GM23338 (cell line): ENCODE measurements around the gene GALNT14. TPM values are rescaled to one million over a fixed set of nuclear protein-coding genes. Genes with fewer than 3 reads are reported as not detected.

Source experiments
- ATAC-seq: fragments of 200-7000 bp; cut with Tn5 transposase; 3 replicates; pipeline ENCODE4 v1.9.1; 2020
- DNase-seq: peaks from one replicate; pipeline ENCODE4 v3.0.0-alpha.2; 2015; ENCODE audit warnings: low spot score
- H2AFZ ChIP-seq: fragments of 200-600 bp; sonication (generic); 2 replicates; pipeline ENCODE4 v1.8.0; 2016; ENCODE audit warnings: antibody characterized with exemption, mild to moderate bottlenecking, moderate library complexity
- H3F3A ChIP-seq: fragments of 200-600 bp; sonication (generic); replicated peaks from 2 replicates; pipeline ENCODE4 v1.8.0; 2017; ENCODE audit warnings: antibody characterized with exemption, mixed run types, low read depth
- H3K27ac ChIP-seq: fragments of 200-600 bp; sonication (generic); 2 replicates; pipeline ENCODE4 v1.6.1; 2016; ENCODE audit warnings: low read depth
- H3K27me3 ChIP-seq: fragments of 200-600 bp; sonication (generic); 2 replicates; pipeline ENCODE4 v1.8.0; 2016; ENCODE audit warnings: mild to moderate bottlenecking, mixed run types, moderate library complexity; ENCODE audit not compliant: insufficient read depth
- H3K36me3 ChIP-seq: fragments of 200-600 bp; sonication (generic); 2 replicates; pipeline ENCODE4 v1.8.0; 2016; ENCODE audit warnings: mild to moderate bottlenecking; ENCODE audit not compliant: insufficient read depth
- H3K4me1 ChIP-seq: fragments of 200-600 bp; sonication (generic); 2 replicates; pipeline ENCODE4 v1.8.0; 2016; ENCODE audit warnings: mild to moderate bottlenecking, moderate library complexity; ENCODE audit not compliant: insufficient read depth
- H3K4me2 ChIP-seq: fragments of 200-600 bp; sonication (generic); 2 replicates; pipeline ENCODE4 v1.7.1; 2017; ENCODE audit warnings: mixed run types
- H3K4me3 ChIP-seq: fragments of 200-600 bp; sonication (generic); 2 replicates; pipeline ENCODE4 v1.6.1; 2016; ENCODE audit warnings: mixed run types
- H3K79me2 ChIP-seq: fragments of 200-600 bp; sonication (generic); replicated peaks from 2 replicates; pipeline ENCODE4 v1.8.0; 2017; ENCODE audit warnings: mild to moderate bottlenecking; ENCODE audit not compliant: insufficient read depth
- H3K9me2 ChIP-seq: fragments of 200-600 bp; sonication (generic); 2 replicates; pipeline ENCODE4 v1.8.0; 2017; ENCODE audit not compliant: insufficient read depth
- H4K20me1 ChIP-seq: fragments of 200-600 bp; sonication (generic); replicated peaks from 2 replicates; pipeline ENCODE4 v1.8.0; 2017; ENCODE audit warnings: mild to moderate bottlenecking; ENCODE audit not compliant: insufficient read depth
- H3K27ac Mint-ChIP-seq: 2 replicates; pipeline ENCODE4 v1.8.0; 2020; ENCODE audit warnings: inconsistent platforms, mild to moderate bottlenecking, moderate library complexity, mixed read lengths
- H3K27me3 Mint-ChIP-seq: 3 replicates; pipeline ENCODE4 v1.8.0; 2022; ENCODE audit warnings: low read depth, mild to moderate bottlenecking, moderate library complexity, mixed read lengths, inconsistent platforms; ENCODE audit not compliant: insufficient read depth, poor library complexity
- H3K36me3 Mint-ChIP-seq: 3 replicates; pipeline ENCODE4 v1.8.0; 2021; ENCODE audit warnings: low read depth, mild to moderate bottlenecking, inconsistent platforms, moderate library complexity, mixed read lengths
- H3K4me1 Mint-ChIP-seq: 3 replicates; pipeline ENCODE4 v1.8.0; 2020; ENCODE audit warnings: mild to moderate bottlenecking, inconsistent platforms, mixed read lengths
- H3K4me3 Mint-ChIP-seq: 3 replicates; pipeline ENCODE4 v1.8.0; 2021; ENCODE audit warnings: moderate library complexity, mild to moderate bottlenecking, inconsistent platforms, mixed read lengths
- H3K9me3 Mint-ChIP-seq: 3 replicates; pipeline ENCODE4 v1.8.0; 2020; ENCODE audit warnings: moderate library complexity, mild to moderate bottlenecking, inconsistent platforms, mixed read lengths
- CREB1 ChIP-seq: fragments of 250-450 bp; sonication (Bioruptor Pico); IDR thresholded peaks from 2 replicates; pipeline ENCODE4 v1.5.0; 2020; ENCODE audit warnings: low read depth, mild to moderate bottlenecking, moderate library complexity
- EZH2 ChIP-seq: fragments of 200-600 bp; sonication (generic); IDR thresholded peaks from one replicate; pipeline ENCODE4 v1.8.0; 2017; ENCODE audit warnings: antibody characterized with exemption, mild to moderate bottlenecking, low read depth; ENCODE audit not compliant: unreplicated experiment
- EZH2phosphoT487 ChIP-seq: fragments of 200-600 bp; sonication (generic); IDR thresholded peaks from one replicate; pipeline ENCODE4 v1.8.1; 2018; ENCODE audit warnings: antibody characterized with exemption; ENCODE audit not compliant: unreplicated experiment
- JUNB ChIP-seq: IDR thresholded peaks from one replicate; pipeline ENCODE4 v1.6.1; 2016; ENCODE audit warnings: antibody characterized with exemption; ENCODE audit not compliant: unreplicated experiment
- NANOG ChIP-seq: IDR thresholded peaks from 2 replicates; pipeline ENCODE4 v1.6.1; 2016; ENCODE audit warnings: antibody characterized with exemption, borderline replicate concordance
- POLR2AphosphoS5 ChIP-seq: IDR thresholded peaks from 2 replicates; pipeline ENCODE4 v1.6.1; 2016; ENCODE audit warnings: antibody characterized with exemption, low read depth
- STAT1 ChIP-seq: IDR thresholded peaks from one replicate; pipeline ENCODE4 v1.6.1; 2016; ENCODE audit warnings: antibody characterized with exemption; ENCODE audit not compliant: unreplicated experiment
- ZNF114 ChIP-seq: fragments of 250-450 bp; sonication (Bioruptor Pico); IDR thresholded peaks from 2 replicates; pipeline ENCODE4 v1.5.0; 2020; ENCODE audit warnings: mild to moderate bottlenecking, moderate library complexity
- ZNF331 ChIP-seq: fragments of 250-450 bp; sonication (Bioruptor Pico); IDR thresholded peaks from 2 replicates; pipeline ENCODE4 v1.5.0; 2020; ENCODE audit warnings: low read depth, mild to moderate bottlenecking, moderate library complexity
- polyA plus RNA-seq: library from polyadenylated mRNA; unstranded; fragments of >200 nt; fragmentation: Nextera tagmentation; extraction: Ambion mirVana; gene quantifications from 2 replicates; pipeline ENCODE4 v1.2.1, GENCODE V29; 2016
- total RNA-seq: library from RNA; depleted of rRNA; stranded (reverse); fragments of >200 nt; shearing (Covaris generic); gene quantifications from 2 replicates; pipeline ENCODE4 v1.2.3, GENCODE V29; 2014
- TF ChIP-seq, protein P1 (sequence below), 2 experiments: fragments of 200-600 bp in 1 of 2; sonication (generic) in 1 of 2; conservative IDR thresholded peaks; 2 replicates each; pipeline versions ENCODE4 v1.5.1 to v1.6.1; 2016 to 2017; ENCODE audit warnings: antibody characterized with exemption in 2 of 2, low read depth in 2 of 2, mild to moderate bottlenecking in 2 of 2, moderate library complexity in 1 of 2
- TF ChIP-seq, protein P2 (sequence below): IDR thresholded peaks from 2 replicates; pipeline ENCODE4 v1.6.1; 2016; ENCODE audit warnings: antibody characterized with exemption
- TF ChIP-seq, protein P3 (sequence below): IDR thresholded peaks from one replicate; pipeline ENCODE4 v1.6.1; 2018; ENCODE audit warnings: antibody characterized with exemption; ENCODE audit not compliant: unreplicated experiment
- TF ChIP-seq, protein P4 (sequence below): fragments of 250-450 bp; sonication (Bioruptor Pico); IDR thresholded peaks from 2 replicates; pipeline ENCODE4 v1.5.0; 2020; ENCODE audit warnings: mild to moderate bottlenecking, moderate library complexity

GALNT14 gene
- total and polyA plus RNA-seq, 2 experiments from 2014 or later, result 5.4 to 7.7 TPM

DNA sequence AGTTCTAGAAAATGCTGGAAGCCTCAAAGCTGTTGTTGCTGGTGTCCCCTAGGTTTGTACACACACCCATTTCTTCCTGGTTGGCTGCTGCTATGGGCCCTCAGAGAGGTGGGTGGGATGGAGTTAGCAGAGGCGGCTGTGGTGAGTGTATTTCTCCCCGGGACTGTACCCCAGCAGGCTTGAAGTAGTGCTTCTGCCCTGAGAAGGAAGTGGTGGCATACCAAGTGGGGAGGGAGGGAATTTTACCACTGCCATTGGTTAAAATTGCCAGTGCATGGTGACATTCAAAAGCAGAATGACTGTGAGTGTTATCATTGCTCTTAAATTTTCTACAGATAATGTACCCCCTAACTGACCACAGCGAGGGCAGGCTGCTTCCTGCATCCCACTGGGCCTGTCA lies 205.4 kb downstream of the GALNT14 start:
- Histone ChIP-seq H2AFZ (no peak overlapping the region), H3K27ac (no peak overlapping the region)

More for the DNA sequence above, 205.4 kb downstream of the GALNT14 start:
- Histone ChIP-seq H4K20me1 (no peaks in the 10 kb centered on the region), H3K4me2 (no peak overlapping the region), H3K27me3 (no peaks in the 10 kb centered on the region), H3K4me1 (peaks cover 11% of the 10 kb centered on the region), H3K36me3 (no peaks in the 10 kb centered on the region), H3K79me2 (no peaks in the 10 kb centered on the region), H3F3A (no peaks in the 10 kb centered on the region), H3K4me3 (no peak overlapping the region), H3K9me2 (peaks cover 3% of the 10 kb centered on the region; the same call in 1 of the 2 replicates)
- Mint-ChIP-seq H3K4me1 (peaks cover 17% of the 10 kb centered on the region), H3K27me3 (no peaks in the 10 kb centered on the region), H3K9me3 (no peaks in the 10 kb centered on the region; the same call in 2 of the 3 replicates), H3K4me3 (no peak overlapping the region), H3K36me3 (no peaks in the 10 kb centered on the region), H3K27ac (no peak overlapping the region)
- DNase-seq (no peak), ATAC-seq (no peak)
- TF ChIP-seq, protein P1, sequence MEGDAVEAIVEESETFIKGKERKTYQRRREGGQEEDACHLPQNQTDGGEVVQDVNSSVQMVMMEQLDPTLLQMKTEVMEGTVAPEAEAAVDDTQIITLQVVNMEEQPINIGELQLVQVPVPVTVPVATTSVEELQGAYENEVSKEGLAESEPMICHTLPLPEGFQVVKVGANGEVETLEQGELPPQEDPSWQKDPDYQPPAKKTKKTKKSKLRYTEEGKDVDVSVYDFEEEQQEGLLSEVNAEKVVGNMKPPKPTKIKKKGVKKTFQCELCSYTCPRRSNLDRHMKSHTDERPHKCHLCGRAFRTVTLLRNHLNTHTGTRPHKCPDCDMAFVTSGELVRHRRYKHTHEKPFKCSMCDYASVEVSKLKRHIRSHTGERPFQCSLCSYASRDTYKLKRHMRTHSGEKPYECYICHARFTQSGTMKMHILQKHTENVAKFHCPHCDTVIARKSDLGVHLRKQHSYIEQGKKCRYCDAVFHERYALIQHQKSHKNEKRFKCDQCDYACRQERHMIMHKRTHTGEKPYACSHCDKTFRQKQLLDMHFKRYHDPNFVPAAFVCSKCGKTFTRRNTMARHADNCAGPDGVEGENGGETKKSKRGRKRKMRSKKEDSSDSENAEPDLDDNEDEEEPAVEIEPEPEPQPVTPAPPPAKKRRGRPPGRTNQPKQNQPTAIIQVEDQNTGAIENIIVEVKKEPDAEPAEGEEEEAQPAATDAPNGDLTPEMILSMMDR (conservative IDR thresholded peaks at IDR 0.05; ENCODE audit: low read depth in 2 of 2), result no peak
- TF ChIP-seq, protein P2, sequence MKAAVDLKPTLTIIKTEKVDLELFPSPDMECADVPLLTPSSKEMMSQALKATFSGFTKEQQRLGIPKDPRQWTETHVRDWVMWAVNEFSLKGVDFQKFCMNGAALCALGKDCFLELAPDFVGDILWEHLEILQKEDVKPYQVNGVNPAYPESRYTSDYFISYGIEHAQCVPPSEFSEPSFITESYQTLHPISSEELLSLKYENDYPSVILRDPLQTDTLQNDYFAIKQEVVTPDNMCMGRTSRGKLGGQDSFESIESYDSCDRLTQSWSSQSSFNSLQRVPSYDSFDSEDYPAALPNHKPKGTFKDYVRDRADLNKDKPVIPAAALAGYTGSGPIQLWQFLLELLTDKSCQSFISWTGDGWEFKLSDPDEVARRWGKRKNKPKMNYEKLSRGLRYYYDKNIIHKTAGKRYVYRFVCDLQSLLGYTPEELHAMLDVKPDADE, result no peak
- TF ChIP-seq ZNF114 (no peak), CREB1 (no peak), NANOG (no peak), POLR2AphosphoS5 (no peak), ZNF331 (CRISPR knock-in tag) (no peak), JUNB (no peak), STAT1 (no peak), EZH2 (no peak), EZH2phosphoT487 (no peak)
- TF ChIP-seq, protein P3, sequence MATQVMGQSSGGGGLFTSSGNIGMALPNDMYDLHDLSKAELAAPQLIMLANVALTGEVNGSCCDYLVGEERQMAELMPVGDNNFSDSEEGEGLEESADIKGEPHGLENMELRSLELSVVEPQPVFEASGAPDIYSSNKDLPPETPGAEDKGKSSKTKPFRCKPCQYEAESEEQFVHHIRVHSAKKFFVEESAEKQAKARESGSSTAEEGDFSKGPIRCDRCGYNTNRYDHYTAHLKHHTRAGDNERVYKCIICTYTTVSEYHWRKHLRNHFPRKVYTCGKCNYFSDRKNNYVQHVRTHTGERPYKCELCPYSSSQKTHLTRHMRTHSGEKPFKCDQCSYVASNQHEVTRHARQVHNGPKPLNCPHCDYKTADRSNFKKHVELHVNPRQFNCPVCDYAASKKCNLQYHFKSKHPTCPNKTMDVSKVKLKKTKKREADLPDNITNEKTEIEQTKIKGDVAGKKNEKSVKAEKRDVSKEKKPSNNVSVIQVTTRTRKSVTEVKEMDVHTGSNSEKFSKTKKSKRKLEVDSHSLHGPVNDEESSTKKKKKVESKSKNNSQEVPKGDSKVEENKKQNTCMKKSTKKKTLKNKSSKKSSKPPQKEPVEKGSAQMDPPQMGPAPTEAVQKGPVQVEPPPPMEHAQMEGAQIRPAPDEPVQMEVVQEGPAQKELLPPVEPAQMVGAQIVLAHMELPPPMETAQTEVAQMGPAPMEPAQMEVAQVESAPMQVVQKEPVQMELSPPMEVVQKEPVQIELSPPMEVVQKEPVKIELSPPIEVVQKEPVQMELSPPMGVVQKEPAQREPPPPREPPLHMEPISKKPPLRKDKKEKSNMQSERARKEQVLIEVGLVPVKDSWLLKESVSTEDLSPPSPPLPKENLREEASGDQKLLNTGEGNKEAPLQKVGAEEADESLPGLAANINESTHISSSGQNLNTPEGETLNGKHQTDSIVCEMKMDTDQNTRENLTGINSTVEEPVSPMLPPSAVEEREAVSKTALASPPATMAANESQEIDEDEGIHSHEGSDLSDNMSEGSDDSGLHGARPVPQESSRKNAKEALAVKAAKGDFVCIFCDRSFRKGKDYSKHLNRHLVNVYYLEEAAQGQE, result no peak
- TF ChIP-seq, protein P4, sequence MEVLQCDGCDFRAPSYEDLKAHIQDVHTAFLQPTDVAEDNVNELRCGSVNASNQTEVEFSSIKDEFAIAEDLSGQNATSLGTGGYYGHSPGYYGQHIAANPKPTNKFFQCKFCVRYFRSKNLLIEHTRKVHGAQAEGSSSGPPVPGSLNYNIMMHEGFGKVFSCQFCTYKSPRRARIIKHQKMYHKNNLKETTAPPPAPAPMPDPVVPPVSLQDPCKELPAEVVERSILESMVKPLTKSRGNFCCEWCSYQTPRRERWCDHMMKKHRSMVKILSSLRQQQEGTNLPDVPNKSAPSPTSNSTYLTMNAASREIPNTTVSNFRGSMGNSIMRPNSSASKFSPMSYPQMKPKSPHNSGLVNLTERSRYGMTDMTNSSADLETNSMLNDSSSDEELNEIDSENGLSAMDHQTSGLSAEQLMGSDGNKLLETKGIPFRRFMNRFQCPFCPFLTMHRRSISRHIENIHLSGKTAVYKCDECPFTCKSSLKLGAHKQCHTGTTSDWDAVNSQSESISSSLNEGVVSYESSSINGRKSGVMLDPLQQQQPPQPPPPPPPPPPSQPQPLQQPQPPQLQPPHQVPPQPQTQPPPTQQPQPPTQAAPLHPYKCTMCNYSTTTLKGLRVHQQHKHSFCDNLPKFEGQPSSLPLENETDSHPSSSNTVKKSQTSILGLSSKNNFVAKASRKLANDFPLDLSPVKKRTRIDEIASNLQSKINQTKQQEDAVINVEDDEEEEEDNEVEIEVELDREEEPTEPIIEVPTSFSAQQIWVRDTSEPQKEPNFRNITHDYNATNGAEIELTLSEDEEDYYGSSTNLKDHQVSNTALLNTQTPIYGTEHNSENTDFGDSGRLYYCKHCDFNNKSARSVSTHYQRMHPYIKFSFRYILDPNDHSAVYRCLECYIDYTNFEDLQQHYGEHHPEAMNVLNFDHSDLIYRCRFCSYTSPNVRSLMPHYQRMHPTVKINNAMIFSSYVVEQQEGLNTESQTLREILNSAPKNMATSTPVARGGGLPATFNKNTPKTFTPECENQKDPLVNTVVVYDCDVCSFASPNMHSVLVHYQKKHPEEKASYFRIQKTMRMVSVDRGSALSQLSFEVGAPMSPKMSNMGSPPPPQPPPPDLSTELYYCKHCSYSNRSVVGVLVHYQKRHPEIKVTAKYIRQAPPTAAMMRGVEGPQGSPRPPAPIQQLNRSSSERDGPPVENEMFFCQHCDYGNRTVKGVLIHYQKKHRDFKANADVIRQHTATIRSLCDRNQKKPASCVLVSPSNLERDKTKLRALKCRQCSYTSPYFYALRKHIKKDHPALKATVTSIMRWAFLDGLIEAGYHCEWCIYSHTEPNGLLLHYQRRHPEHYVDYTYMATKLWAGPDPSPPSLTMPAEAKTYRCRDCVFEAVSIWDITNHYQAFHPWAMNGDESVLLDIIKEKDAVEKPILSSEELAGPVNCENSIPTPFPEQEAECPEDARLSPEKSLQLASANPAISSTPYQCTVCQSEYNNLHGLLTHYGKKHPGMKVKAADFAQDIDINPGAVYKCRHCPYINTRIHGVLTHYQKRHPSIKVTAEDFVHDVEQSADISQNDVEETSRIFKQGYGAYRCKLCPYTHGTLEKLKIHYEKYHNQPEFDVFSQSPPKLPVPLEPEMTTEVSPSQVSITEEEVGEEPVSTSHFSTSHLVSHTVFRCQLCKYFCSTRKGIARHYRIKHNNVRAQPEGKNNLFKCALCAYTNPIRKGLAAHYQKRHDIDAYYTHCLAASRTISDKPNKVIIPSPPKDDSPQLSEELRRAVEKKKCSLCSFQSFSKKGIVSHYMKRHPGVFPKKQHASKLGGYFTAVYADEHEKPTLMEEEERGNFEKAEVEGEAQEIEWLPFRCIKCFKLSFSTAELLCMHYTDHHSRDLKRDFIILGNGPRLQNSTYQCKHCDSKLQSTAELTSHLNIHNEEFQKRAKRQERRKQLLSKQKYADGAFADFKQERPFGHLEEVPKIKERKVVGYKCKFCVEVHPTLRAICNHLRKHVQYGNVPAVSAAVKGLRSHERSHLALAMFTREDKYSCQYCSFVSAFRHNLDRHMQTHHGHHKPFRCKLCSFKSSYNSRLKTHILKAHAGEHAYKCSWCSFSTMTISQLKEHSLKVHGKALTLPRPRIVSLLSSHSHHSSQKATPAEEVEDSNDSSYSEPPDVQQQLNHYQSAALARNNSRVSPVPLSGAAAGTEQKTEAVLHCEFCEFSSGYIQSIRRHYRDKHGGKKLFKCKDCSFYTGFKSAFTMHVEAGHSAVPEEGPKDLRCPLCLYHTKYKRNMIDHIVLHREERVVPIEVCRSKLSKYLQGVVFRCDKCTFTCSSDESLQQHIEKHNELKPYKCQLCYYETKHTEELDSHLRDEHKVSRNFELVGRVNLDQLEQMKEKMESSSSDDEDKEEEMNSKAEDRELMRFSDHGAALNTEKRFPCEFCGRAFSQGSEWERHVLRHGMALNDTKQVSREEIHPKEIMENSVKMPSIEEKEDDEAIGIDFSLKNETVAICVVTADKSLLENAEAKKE, result no peak
